Measurements from ENCODE around the gene PARVB.

The PARVB gene

DNA sequence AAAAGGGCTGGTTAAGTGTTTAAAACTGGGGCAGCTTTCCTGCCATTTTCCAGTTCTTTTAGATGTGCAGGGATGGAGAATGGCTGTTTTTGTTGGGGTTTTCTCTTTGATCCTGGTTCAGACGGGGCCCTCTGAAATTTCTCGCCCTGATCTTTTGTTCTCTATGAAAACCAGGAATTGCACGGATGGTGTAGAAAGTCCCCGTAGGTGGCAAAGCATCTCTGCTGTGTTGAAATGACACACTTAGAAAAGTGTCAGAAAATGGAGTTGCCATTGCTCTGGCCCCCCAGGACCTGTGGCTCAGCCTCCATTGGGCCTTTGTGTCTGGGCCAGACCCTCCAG is 63.0 kb downstream of the PARVB start:
- DNase-seq (ENCODE audit: low read depth, low spot score) = no peak

DNA sequence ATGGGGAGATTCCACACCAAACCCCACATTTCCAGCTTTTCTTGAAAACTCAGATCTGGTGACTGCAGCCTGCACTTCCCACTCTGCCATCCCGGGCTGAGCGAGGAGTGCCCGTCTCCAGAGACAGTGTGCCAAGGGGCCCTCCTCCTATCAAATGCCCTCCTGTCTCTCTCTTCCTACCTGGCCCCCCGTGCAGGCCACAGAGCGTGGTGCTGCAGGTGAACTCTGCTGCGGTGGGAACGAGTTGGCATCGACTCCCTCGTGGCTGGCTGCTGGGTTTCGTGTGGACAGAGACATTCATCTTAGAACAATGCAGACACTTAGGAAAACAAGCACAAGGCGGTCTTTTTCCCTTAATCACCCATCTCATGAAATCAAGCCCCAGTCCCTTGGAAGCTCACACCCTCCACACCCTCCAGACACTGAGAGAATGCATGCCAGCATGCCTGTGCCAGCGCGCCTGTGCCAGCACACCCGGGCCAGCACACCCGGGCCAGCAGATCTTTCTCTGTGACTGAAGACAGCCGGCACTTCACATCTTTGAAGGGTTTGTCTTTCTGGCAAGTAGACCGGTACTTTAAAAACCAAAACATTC is 65.0 kb downstream of the PARVB start:
- DNase-seq (ENCODE audit: low read depth, low spot score) = no peak

DNA sequence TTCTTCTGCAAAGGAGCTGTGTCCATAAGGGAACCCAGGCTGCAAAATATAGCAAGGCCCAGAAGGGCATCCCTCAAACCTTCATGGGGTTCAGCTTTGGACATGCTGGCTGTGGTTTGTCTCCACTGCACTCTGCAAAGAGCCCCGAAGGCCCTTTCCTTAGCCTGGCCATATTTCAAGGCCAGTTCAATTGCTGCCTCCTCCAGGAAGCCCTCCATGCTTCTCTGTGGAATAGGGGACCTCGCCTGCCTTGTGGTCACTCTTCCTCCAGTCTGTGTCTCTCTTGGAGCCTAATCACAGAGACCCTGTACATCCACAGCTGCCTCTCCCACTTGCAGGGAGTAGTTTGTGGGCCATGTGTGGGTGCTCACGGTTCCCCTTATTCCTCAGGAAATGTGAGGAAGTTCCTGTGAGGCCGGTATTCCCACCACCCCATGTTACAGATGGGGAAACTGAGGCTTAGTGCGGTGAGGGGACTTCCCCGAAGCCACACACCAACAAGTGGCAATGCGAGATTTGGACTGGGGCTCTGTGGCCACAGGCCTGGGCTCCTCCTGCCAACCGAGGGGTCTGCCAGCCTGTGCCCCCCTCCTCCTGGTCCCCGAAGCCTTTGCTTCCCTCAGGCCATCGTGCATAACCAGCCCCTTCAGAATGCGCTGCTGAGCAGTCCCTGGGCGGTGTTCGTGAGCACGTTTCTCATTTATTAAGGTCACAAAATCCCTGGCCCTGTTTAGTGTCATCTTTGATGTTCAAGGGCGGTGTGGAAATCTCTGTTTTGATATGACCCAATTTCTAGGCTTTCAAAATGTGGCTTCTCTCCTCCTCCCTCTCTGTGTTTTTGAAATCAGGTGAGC is 65.8 kb downstream of the PARVB start:
- DNase-seq (ENCODE audit: low read depth, low spot score) = no peak

DNA sequence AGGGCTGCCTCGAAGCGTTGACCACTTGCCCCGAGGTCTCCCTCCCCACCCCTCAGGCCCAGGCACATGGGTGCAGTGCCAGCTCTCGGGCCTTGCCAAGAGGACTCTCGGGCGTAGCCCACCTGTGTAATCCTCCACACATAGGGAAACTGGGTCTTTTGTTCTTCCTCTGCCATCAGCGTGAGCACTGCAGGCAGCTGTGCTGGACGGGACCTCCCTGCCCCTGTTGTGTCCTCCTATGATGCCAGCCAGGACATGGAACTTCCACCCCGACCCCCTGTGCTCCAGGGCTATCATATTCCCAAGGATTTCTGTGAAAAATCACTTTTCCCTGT is 66.4 kb downstream of the PARVB start:
- no peak for DNase-seq (ENCODE audit: low read depth, low spot score)

DNA sequence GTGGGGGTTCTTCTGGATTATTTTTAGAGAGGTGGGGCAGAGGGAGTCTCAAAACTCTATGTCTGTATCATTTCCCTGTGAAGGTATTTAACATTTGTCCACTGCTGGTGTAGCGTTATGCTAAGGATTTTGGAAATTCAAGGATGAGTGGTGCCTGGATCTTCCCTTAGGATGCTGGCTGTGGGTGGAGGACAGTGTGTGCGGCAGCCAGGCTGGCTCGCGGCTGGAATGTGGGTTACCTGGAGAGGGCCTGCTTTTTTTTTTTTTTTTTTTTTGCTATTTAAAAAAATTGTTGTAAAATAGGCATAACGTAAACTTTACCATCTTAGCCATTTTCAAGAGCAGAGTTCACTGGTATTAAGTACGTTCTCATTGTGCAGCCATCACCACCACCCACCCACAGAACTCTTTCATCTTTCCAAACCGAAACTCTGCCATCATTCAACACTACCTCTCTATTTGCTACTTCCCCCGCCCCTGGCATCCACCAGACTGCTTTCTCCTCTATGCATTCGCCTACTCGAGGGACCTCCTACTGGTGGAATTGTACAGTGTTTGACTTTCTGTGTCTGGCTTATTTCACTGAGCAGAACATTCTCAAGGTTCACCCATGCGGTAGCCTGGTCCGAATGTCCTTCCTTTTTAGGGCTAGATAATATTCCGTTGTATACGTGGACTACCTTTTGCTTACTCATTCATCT is 67.1 kb downstream of the PARVB start:
- peak; percentile 17 for DNase-seq (ENCODE audit: low read depth, low spot score)

DNA sequence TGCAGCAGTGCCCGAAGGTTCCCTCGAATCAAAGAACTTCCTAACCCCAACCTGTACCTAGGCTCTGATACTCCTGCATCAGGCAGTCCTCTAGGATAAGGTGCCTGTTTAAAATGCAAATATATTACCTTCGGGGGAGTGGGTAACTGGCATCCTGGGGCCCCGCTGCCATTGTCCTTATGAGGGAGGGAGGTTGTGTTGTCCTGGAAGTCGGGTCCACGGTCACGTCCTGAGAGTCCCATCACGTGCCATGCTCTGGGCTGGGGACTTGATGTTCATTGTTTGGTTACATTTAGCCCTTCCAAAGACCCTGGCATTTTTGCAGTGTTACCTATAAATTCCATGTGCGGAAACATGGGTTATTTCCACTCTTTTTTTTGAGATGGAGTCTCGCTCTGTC is 67.6 kb downstream of the PARVB start:
- no peak for DNase-seq (ENCODE audit: low read depth, low spot score)

DNA sequence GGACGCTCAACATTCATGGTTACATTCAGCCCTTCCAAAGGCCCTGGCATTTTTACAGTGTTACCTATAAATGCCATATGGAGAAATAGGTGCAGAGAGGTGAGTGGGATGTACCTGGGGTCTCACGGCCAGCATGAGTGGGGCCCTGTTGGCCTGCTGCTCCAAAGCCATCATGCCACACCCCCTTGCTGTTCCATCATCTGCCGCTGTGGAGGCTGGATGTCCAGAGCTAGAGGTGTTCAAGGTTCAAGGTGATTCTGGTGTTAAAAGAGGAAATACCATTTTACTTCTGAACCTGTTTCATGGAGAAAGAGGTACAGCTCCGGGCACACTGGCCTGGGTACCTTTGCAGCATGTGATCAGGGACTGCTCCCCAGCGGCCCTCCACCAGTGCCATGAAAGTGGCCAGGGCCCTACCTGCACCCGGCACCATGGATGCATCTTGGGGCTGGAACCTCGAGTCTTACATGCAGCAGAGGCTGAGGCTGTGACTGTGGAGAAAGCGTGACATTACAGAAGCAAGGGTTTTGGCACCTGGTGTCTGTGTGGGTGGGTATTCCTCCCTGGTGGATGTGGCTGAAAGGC is 68.6 kb downstream of the PARVB start:
- DNase-seq (ENCODE audit: low read depth, low spot score) = no peak

DNA sequence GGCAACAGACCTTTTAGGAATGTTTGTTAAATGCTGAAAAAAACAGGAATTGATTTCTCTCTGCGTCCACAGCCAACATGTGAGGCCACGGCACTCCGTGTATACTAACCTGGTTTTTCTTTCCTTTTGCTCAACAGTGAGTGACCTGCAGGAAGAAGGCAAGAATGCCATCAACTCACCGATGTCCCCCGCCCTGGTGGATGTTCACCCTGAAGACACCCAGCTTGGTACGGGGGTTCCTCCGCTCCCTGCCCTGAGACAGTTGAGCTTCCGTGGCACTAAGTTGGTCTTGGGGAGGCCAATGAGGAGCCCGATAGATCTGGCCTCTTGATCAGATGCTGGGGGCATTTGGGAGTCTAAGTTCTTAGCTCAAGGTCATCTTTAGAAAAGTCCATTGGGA is 69.7 kb downstream of the PARVB start:
- no peak for DNase-seq (ENCODE audit: low read depth, low spot score)

DNA sequence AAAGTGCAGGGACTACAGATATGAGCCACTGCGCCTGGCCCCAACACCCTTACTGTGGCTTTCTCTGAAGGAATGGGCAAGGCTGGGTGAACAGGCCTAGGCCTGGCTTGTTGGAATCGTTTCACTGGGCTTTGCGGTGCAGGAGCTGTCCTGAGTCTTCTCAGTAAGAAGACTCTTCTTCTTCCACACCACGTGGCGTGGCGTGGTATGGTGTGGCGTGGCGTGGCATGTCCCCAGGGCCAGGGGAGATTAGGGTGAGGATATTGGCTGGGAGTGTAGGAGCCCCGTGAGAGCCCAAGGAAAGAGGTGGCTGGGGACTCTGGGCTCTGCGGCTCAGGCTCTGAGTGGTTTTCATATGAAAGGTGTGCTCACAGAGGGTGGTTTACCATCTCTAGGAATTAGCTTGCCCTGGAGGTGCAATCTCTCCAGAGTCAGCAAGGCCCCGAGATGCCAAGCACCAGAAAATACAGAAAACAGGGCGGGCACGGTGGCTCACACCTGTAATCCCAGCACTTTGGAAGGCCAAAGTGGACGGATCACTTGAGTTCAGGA is 70.7 kb downstream of the PARVB start:
- no peak for DNase-seq (ENCODE audit: low read depth, low spot score)

DNA sequence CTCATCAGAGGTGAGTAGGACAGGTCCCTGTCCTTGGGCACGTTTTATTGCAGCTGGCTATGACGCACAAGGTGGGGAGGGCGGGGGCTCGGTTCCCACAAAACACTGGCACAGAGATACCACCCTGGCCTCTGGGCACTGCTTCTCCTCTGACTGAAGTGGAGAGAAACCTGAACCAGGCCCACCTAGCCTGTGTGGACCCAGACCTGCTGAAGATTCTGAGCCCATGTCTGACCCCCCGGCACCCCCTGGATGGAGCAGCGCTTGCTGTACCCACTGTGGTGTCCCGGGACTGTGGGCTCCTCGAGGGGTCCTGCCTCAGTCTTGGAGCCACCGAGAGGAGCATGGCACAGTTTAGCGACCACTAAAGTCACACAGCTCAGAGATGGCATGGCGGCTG is 72.6 kb downstream of the PARVB start:
- no peak for DNase-seq (ENCODE audit: low read depth, low spot score)

DNA sequence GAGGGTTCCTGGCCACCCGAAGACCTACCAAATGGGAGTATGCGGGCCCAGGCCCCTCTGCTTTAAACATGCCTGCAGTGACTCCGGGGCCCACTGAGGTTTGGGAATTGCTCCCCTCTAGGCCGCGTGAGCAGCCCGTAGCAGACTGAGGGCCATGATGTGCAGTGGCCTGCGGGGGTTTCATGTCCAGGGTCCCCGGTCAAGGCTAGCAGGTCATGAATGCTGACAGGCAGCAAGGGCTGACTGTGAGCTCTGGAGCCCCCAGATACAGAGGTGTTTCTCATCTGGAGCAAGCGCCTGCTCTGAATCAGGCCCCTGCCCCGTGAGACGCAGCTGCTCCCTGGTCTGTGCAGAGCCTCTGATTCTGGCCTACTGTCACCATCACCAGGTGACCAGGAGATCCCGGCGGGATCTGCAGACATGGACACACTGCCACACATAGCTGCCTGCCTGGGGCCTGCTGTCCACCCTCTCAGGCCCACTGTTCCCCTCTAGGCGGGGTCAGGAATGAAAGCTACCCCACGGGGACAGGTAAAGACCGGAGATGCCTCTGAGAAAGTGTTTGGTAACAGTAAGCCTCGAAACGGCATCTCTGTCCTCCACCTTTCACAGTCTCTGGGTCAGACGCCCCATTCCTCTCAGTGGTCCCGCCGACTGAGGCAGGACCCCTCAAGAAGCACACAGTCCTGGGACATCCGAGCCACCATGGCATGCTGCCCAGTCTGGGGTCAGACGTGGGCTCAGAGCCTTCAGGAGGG is 73.3 kb downstream of the PARVB start:
- DNase-seq (ENCODE audit: low read depth, low spot score) = no peak

DNA sequence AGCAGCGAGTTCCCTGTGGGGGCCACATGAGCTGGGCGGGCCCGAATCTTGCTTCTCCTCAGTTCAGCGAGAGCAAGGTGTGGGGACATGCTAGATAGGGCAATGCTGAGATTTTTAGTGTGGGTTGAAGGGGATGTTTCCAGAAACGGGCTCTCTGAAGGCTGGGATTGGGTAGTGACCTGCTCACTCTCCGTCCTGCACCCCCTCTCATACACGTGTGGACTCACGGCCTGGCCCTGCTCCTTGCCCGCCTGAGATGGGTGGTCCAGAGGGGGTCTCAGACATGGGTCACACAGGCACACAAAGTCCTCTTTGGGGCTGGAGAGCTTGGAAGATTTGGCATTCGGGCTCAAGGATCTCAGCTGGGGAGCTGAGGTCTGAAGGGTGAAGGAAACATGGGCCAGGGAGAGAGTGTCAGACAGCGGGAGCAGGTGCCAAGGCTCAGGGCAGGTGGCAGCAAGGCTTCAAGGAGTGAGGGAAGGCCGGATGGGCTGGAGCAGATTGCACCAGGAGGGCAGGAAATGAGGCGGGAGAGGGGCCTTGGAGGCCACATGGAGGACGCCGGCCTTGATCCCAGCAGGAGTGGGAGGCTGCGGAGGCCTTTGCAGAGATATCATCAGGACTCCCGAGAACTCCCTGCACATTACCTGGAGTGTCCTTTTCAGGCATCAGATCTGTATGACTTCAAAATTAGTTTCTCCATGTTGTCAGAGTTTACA is 74.1 kb downstream of the PARVB start:
- no peak for DNase-seq (ENCODE audit: low read depth, low spot score)

DNA sequence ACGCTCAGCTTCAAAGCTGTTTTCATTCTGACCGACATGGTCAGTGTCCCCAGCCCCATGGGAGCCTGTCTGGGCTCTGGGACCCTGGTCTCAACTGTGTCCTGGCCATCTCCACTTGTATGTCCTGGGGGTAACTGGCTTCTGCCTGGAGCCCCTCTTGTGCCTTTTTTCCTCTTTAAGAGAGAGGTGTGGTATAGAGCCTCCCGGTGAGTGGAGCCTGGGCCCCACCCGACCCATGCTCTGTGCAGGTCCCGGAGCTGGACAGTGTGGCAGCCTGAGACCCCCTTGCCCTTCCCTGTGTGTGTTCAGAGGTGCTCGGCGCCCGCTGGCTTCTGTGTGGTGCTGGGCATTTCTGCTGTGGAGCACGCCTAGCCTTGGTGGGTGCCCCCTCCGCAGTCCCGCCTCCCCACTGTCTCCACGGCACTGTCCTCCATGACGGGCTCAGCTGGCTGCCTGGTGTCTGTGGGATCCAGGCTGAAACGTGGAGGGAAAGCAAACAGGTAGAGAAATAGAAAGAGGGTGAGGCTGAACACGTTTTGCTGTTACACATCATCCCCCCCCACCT is 74.9 kb downstream of the PARVB start:
- DNase-seq (ENCODE audit: low read depth, low spot score) = no peak

DNA sequence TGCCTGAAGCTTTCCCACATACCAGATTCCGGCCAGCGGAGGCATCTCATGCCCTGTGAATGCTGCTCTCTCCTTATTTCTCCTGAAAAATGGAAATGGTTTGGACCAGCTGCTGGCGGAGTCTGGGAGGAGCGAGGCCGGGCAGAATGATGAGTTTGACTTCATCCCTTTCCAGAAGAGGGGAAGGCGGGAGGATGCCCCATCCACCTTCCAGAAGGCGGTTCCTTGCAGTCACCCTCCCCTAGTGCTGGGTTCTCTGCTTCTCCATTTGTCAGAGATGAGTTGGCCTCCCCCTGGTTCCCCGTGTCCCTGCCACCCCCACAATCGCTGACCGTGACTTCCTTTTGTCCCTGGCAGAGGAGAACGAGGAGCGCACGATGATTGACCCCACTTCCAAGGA is 75.6 kb downstream of the PARVB start:
- DNase-seq (ENCODE audit: low read depth, low spot score) = no peak

DNA sequence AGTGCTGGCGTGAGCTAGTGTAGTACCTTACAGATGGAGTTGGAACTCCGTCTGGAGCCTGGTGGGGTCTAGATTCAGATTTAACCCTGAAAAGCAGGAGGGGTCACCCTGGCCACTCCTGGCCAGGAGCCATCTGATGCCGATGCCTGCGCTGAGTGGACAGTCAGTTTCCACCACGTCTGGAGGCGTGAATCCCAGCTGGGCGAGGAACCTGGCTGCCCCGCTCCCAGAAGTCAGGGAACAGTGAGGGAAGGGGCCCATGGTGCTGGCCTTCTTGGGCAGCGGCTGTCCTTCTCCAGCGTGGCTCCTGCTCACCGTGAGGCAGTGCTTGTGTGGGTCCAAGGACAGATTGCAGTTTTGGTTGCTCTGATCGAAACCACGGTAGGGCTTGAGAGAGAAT is 76.3 kb downstream of the PARVB start:
- DNase-seq (ENCODE audit: low read depth, low spot score) = no peak

DNA sequence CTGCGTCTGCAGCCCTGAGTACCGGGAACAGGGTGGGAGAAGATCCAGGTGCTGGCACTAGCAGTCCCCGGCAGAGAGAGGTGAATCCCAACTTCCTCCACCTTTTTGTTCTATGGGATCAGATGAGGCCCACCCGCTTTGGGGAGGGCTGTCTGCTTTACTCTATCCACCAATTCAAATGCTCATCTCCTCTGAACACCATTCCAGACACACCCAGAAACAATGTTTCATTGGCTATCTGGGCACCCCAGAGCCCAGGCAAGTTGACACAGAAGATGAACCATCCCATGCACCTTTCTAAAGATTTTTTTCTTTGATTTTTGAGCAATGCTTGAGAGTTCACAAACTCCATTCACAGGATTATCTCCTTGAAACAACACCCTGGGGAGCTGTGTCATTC is 78.0 kb downstream of the PARVB start:
- no peak for DNase-seq (ENCODE audit: low read depth, low spot score)

DNA sequence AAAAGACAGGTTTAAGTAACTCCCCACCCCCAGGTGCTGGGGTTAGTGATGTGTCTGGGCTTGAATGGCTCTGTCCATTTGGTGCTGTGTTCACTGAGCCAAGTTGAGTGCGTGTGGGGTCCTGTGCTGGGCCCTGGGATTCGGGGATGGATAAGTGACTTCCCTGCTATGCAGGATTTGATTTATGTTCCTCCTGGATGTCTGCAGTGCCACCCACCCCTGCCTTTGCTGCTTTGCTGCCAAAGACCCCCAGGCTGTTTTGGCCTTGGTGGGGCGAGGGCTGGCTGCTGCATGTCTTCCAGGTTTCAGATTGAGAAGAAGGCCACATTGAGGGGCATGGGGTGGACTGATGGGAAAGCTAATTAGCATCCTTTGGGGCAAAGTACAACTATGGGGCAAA is 78.8 kb downstream of the PARVB start:
- no peak for DNase-seq (ENCODE audit: low read depth, low spot score)

DNA sequence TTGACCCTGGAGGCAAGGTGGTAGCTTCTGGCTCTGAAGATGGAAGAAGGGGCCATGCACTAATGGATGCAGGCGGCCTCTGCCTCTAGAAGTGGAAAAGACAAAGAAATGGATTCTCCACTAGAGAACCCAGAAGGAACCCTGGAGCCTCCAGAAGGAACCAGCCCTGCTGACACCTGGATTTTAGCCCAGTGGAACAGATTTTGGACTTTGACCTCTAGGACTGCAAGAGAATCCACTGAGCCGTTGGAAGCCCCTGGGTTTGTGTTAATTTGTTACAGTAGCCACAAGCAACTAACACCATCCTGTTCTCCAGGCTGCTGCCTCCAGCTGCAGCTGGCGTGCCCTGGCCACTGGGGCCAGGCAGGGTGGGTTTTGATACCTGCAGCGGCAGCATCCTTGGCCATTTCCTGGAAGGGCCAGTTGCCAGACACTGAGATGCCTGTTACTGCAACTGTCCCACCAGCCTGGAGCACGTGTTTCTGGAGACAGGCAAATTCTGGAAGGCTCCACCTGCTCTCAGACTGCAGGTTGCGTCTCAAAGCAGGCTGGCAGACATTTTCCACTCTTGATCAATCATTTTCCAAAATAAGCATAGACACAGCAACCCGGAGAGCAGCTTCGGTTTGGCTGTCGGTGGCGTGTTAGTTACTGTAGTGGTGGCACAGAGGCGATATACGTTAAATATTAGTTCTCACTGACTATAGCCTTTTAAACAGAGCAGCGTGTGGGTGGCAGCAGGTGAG is 79.8 kb downstream of the PARVB start:
- DNase-seq (ENCODE audit: low read depth, low spot score) = no peak

DNA sequence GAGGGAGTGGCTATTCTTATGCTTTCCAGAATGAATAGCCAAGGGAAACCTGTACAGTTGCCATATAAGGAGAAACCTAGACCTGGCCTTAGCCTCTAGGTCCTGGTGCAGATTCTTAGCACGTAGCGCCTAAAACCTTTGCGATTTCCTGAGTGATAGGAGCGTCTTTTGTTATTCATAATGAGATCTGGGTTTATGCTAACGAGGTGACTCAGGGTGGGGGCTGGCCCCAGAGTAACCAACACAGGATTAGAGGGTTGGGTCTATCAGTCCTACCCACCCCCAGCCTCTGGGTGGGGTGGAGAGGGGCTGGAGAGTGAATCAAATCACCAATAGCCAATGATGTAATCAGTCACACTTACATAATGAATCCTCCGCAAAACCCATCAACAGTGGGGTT is 83.2 kb downstream of the PARVB start:
- no peak for DNase-seq (ENCODE audit: low read depth, low spot score)

DNA sequence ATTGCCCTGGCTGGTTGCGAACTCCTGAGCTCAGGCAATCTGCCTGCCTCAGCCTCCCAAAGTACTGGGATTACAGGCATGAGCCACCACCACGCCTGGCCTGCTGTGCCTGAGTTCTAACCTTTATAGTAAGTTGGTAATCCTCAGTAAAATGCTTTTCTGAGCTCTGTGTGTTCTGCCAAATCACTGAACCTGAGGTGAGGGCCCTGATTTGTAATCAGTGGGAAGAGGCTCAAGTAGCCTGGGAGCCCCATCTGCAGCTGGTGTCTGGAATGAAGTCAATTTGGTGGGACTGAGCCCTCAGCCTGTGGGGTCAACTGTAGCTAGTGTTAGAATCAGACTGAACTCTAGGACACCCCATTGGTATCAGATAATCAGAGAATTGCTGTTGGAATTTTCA is 84.0 kb downstream of the PARVB start:
- DNase-seq (ENCODE audit: low read depth, low spot score) = no peak
